ENCODE results near the gene SMIM13.

SMIM13 gene

DNA sequence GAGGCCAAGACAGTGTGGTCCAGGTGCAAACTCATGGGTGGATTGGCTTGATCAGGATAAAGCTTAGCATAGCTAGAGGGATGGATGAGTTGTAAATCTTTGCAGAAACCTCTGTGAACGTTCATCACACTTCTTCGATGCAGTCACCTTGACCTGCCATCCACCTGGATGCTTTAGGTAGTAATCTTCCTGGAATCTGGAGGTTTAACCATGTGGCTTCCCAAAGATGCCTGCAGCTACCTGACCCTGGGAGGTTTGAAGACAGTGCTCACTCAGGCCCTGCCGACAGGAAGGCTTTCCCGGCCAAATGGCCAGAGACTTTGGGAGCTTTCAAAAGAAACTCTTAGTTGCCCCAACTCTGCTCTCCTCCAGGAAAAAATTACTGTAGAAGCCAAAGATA is 73.3 kb downstream of the SMIM13 start:
- in situ Hi-C loops (cut with MboI; ENCODE audit: low pct_unique_long_range_greater_than_20kb, low sequenced_read_pairs, unreplicated experiment), result no loop called here

DNA sequence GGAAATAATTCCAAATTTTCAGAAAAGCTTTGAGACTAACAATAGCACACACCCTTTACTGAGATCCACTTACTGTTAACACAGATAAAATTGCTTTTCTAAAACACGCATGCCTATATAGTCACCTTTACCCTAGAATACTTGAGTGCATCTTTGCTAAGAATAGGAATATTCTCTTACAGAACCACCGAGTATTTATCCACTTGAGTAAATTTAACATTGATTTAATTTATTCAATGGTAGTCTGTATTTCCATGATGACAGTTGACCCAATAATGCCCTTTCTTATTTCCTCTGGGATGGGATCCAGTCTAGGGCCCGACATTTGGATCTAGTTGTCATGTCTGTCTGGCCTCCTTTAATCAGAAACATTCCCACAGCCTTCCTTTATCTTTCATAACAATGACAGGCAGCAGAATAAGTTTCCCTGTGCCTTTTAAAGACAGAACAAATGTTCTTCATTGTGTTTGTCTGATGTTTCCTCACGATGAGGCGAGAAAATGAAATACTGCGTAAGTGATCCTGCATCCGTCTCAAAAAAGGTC is 74.5 kb downstream of the SMIM13 start:
- DNase-seq (ENCODE audit: low spot score), result no peak
- in situ Hi-C loops (cut with MboI; ENCODE audit: low pct_unique_long_range_greater_than_20kb, low sequenced_read_pairs, unreplicated experiment), result no loop called here
- TF ChIP-seq CTCF (IDR thresholded peaks at IDR 0.05; ENCODE audit: extremely low read depth, insufficient read depth, missing control alignments), result no peak

More for the DNA sequence above, 73.3 kb downstream of the SMIM13 start:
- no peak for DNase-seq (ENCODE audit: low spot score)
- TF ChIP-seq CTCF (IDR thresholded peaks at IDR 0.05; ENCODE audit: extremely low read depth, insufficient read depth, missing control alignments), result no peak

- TF ChIP-seq CTCF (IDR thresholded peaks at IDR 0.05; ENCODE audit: extremely low read depth, insufficient read depth, missing control alignments), result no peak
- in situ Hi-C loops (cut with MboI; ENCODE audit: low pct_unique_long_range_greater_than_20kb, low sequenced_read_pairs, unreplicated experiment), result no loop called here
- no peak for DNase-seq (ENCODE audit: low spot score)
These were observed 78.3 kb downstream of the SMIM13 start for GRCh38 chr6:11171952-11172351.

DNA sequence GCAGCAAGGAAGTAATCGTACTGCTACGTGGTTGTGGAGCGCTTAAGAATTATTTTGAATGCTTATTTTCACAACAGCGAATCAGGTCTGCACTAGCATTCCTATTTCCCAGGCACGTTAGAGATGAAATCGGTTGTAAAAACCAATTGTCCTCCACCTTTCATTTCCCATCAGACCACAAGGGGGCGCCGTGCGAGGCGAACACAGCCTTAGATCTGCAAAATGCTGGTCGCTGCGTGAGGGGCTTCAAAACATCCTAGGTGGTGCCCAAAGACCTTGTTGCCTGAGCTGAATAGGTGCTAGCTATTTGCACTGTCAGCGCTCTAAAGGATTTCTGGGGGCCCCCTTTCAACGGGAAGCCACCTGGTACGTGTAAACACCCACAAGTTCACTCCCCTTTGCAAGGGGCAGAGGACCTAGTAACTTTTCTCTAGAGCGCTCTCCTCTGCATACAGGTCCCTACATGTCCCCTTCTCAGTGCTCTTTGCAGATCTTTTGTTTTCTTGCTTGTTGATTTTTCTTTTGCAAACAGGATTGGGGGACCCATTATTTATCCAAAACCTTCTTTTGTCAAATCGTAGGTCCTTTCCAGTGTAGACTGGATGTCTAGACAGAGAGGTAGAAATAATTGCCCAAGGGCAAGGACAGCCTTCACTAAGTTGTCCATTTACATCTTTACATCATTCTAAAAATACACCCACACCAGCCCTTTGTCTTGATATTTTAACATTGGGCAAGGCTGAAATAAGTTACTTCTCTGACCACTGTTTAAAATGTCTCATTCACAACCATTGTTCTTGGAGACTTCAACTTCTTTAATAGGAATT is 79.1 kb downstream of the SMIM13 start:
- peak; percentile 81 for TF ChIP-seq CTCF (IDR thresholded peaks at IDR 0.05; ENCODE audit: extremely low read depth, insufficient read depth, missing control alignments)
- in situ Hi-C loops (cut with MboI; ENCODE audit: low pct_unique_long_range_greater_than_20kb, low sequenced_read_pairs, unreplicated experiment), result no loop called here
- peak; percentile 70 for DNase-seq (ENCODE audit: low spot score)

DNA sequence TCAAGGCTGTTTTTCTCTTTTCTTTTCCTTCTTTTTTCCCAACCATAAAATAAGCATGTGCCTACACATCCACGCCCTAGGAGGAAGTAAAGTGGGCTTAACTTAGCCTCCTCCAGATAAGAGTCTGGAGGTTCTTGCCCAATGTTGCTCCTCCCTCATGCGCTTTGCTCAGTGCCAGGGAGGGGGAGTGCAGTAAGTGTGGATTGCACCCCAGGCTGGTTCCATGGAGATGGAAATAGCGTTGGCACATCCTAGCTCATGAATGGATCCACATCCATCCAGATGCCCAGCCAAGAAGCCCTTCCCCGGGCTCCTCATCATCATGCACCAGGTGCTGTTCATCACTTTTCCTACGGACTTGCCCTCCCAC is 80.6 kb downstream of the SMIM13 start:
- in situ Hi-C loops (cut with MboI; ENCODE audit: low pct_unique_long_range_greater_than_20kb, low sequenced_read_pairs, unreplicated experiment), result no loop called here
- DNase-seq (ENCODE audit: low spot score), result no peak

DNA sequence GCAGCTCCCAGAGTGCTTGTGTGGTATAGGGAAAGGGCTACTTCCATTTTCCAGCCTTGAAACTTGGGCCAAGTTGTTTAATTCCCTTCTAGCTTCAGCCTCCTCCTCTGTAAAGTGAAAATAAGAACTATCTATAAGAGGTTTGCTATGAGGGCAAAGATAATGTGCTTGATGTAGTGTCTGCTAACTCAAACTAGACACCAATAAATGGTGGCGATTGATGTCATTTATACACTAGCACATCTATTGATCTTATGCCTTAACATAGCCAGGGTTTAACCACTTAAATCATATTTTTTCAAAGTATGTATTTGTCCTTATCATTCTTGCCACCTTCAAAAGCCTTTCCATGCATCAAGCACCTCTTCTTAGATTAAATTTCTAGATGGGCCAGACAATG is 83.6 kb downstream of the SMIM13 start:
- no peak for DNase-seq (ENCODE audit: low spot score)
- in situ Hi-C loops (cut with MboI; ENCODE audit: low pct_unique_long_range_greater_than_20kb, low sequenced_read_pairs, unreplicated experiment), result no loop called here
- TF ChIP-seq CTCF (IDR thresholded peaks at IDR 0.05; ENCODE audit: extremely low read depth, insufficient read depth, missing control alignments), result no peak

More for the DNA sequence above, 80.6 kb downstream of the SMIM13 start:
- no peak for TF ChIP-seq CTCF (IDR thresholded peaks at IDR 0.05; ENCODE audit: extremely low read depth, insufficient read depth, missing control alignments)
